KBM-7 (cell line): Measurements from ENCODE around the gene SYT3.

Source experiments
- DNase-seq: peaks from one replicate; pipeline ENCODE4 v3.0.0-alpha.2; 2015
- in situ Hi-C: fragments of 300-500 bp; cut with MboI; formaldehyde crosslinking; loops from 2 replicates; pipeline ENCODE4 v1.14.3; 2020; ENCODE audit warnings: low sequenced_read_pairs, low pct_unique_long_range_greater_than_20kb, mixed read lengths

Gene SYT3

GRCh38 chr19:50663482-50663790 lies 23.8 kb upstream of the SYT3 start:
- in situ Hi-C loops, result no loop called here
- DNase-seq, result no peak

- in situ Hi-C loops, result no loop called here
- no peak for DNase-seq
These were observed 23.2 kb upstream of the SYT3 start for GRCh38 chr19:50662651-50663481.

GRCh38 chr19:50661766-50662650 lies 22.3 kb upstream of the SYT3 start:
- DNase-seq, result no peak
- in situ Hi-C loops, result no loop called here

- in situ Hi-C loops, result no loop called here
- no peak for DNase-seq
These were observed 21.3 kb upstream of the SYT3 start for GRCh38 chr19:50661023-50661422.

- no peak for DNase-seq
- in situ Hi-C loops, result no loop called here
These were observed 20.3 kb upstream of the SYT3 start for GRCh38 chr19:50660088-50660366.

GRCh38 chr19:50659318-50660087 lies 19.8 kb upstream of the SYT3 start:
- no peak for DNase-seq
- in situ Hi-C loops, result no loop called here

- in situ Hi-C loops, result no loop called here
- DNase-seq, result no peak
These were observed 19.0 kb upstream of the SYT3 start for GRCh38 chr19:50658441-50659317.

- DNase-seq, result peak; percentile 83
- in situ Hi-C loops, result no loop called here
These were observed 18.2 kb upstream of the SYT3 start for GRCh38 chr19:50657712-50658440.

- in situ Hi-C loops, result no loop called here
- no peak for DNase-seq
These were observed 17.6 kb upstream of the SYT3 start for GRCh38 chr19:50657222-50657669.

- no peak for DNase-seq
- in situ Hi-C loops, result no loop called here
These were observed 15.2 kb upstream of the SYT3 start for GRCh38 chr19:50654882-50655281.

- no peak for DNase-seq
- in situ Hi-C loops, result no loop called here
These were observed 13.0 kb upstream of the SYT3 start for GRCh38 chr19:50652722-50653121.

GRCh38 chr19:50651174-50651573 lies 11.5 kb upstream of the SYT3 start:
- in situ Hi-C loops, result no loop called here
- no peak for DNase-seq

GRCh38 chr19:50649433-50650391 lies 10.0 kb upstream of the SYT3 start, which contains the start of gene C19orf81:
C19orf81 (plus strand) TSS chr19:50649445; CDS start chr19:50649445, 0 bp downstream.
- in situ Hi-C loops, result no loop called here
- DNase-seq, result no peak

- no peak for DNase-seq
- in situ Hi-C loops, result no loop called here
These were observed 9.0 kb upstream of the SYT3 start for GRCh38 chr19:50648659-50649058.

- in situ Hi-C loops, result no loop called here
- DNase-seq, result no peak
These were observed 8.4 kb upstream of the SYT3 start for GRCh38 chr19:50647879-50648615.

- in situ Hi-C loops, result no loop called here
- DNase-seq, result no peak
These were observed 6.6 kb upstream of the SYT3 start for GRCh38 chr19:50646074-50646807.
